RWPE2 (cell line): Measurements from ENCODE around the gene EIF4E3.

Source experiments
- ATAC-seq: fragments of 200-7000 bp; cut with Tn5 transposase; 3 replicates; pipeline ENCODE4 v1.9.1; 2021; ENCODE audit warnings: low read depth
- DNase-seq: peaks from one replicate; pipeline ENCODE4 v3.0.0-alpha.2; 2020; ENCODE audit warnings: low spot score
- H3K27ac ChIP-seq: fragments of 450-650 bp; 2 replicates; pipeline ENCODE4 v1.5.1; 2017; ENCODE audit warnings: mild to moderate bottlenecking; ENCODE audit not compliant: poor library complexity, severe bottlenecking
- H3K27me3 ChIP-seq: fragments of 250-450 bp; sonication (Bioruptor Pico); 2 replicates; pipeline ENCODE4 v1.5.1; 2021; ENCODE audit warnings: mild to moderate bottlenecking, moderate library complexity; ENCODE audit not compliant: insufficient read depth, poor library complexity, severe bottlenecking
- H3K36me3 ChIP-seq: fragments of 250-450 bp; sonication (Bioruptor Pico); 2 replicates; pipeline ENCODE4 v1.5.1; 2020; ENCODE audit warnings: low read depth, mild to moderate bottlenecking, moderate library complexity
- H3K4me1 ChIP-seq: fragments of 250-450 bp; sonication (Bioruptor Pico); 2 replicates; pipeline ENCODE4 v1.5.1; 2021; ENCODE audit warnings: mild to moderate bottlenecking, moderate library complexity; ENCODE audit not compliant: insufficient read depth, poor library complexity, severe bottlenecking
- H3K4me3 ChIP-seq: fragments of 250-450 bp; sonication (Bioruptor Pico); 2 replicates; pipeline ENCODE4 v1.5.1; 2021; ENCODE audit warnings: mild to moderate bottlenecking, moderate library complexity; ENCODE audit not compliant: severe bottlenecking
- H3K9me3 ChIP-seq: fragments of 250-450 bp; sonication (Bioruptor Pico); 2 replicates; pipeline ENCODE4 v1.5.1; 2021; ENCODE audit warnings: mild to moderate bottlenecking, moderate library complexity; ENCODE audit not compliant: severe bottlenecking
- CTCF ChIP-seq: fragments of 450-650 bp; IDR thresholded peaks from one replicate; pipeline ENCODE4 v1.5.1; 2017; ENCODE audit warnings: mild to moderate bottlenecking, moderate library complexity; ENCODE audit not compliant: poor library complexity, severe bottlenecking

EIF4E3 gene

GRCh38 chr3:71725271-71725991, at the start of gene EIF4E3:
Gene EIF4E3 (minus strand): TSS chr3:71725402. CDS start chr3:71725367, 35 bp downstream.
- DNase-seq (no peak), ATAC-seq (no peak)
- H3K9me3 ChIP-seq: no peaks in the 10 kb centered on the region
- H3K4me3 ChIP-seq: peak within 1 kb of the TSS; percentile 87
- H3K4me1 ChIP-seq: peaks cover 8% of the 10 kb centered on the region
- no peak within 1 kb of the TSS for H3K27ac ChIP-seq
- H3K36me3 ChIP-seq: no peaks in the 10 kb centered on the region
- H3K27me3 ChIP-seq: no peaks in the 10 kb centered on the region
- no peak for TF ChIP-seq CTCF

- peaks cover 11% of the 10 kb centered on the region for H3K27me3 ChIP-seq
- H3K9me3 ChIP-seq: no peaks in the 10 kb centered on the region
- no peaks in the 10 kb centered on the region for H3K4me1 ChIP-seq
- no peak for TF ChIP-seq CTCF
- H3K36me3 ChIP-seq: no peaks in the 10 kb centered on the region
- H3K4me3 ChIP-seq: no peak overlapping the region
- ATAC-seq (no peak), DNase-seq (no peak)
- no peak overlapping the region for H3K27ac ChIP-seq
These were observed 46.7 kb upstream of the EIF4E3 start for GRCh38 chr3:71771884-71772283.

- TF ChIP-seq CTCF: no peak
- DNase-seq (no peak), ATAC-seq (no peak)
- Histone ChIP-seq H3K4me1 (no peaks in the 10 kb centered on the region), H3K4me3 (no peak overlapping the region), H3K27me3 (peaks cover 11% of the 10 kb centered on the region), H3K9me3 (no peaks in the 10 kb centered on the region), H3K36me3 (no peaks in the 10 kb centered on the region), H3K27ac (no peak overlapping the region)
These were observed 45.9 kb upstream of the EIF4E3 start for GRCh38 chr3:71771126-71771525.

- no peaks in the 10 kb centered on the region for H3K4me1 ChIP-seq
- H3K4me3 ChIP-seq: no peak overlapping the region
- no peaks in the 10 kb centered on the region for H3K9me3 ChIP-seq
- TF ChIP-seq CTCF: no peak
- DNase-seq (no peak), ATAC-seq (no peak)
- no peaks in the 10 kb centered on the region for H3K36me3 ChIP-seq
- peaks cover 8% of the 10 kb centered on the region for H3K27me3 ChIP-seq
- H3K27ac ChIP-seq: no peak overlapping the region
These were observed 38.2 kb upstream of the EIF4E3 start for GRCh38 chr3:71763426-71763825.

GRCh38 chr3:71760140-71760539, 34.9 kb upstream of the EIF4E3 start:
- Histone ChIP-seq H3K27ac (no peak overlapping the region), H3K27me3 (peaks cover 8% of the 10 kb centered on the region), H3K36me3 (no peaks in the 10 kb centered on the region), H3K9me3 (no peaks in the 10 kb centered on the region), H3K4me1 (no peaks in the 10 kb centered on the region), H3K4me3 (no peak overlapping the region)
- no peak for TF ChIP-seq CTCF
- ATAC-seq: no peak
- DNase-seq: no peak
